WTC11 (cell line): ENCODE data around the gene RSPO1. TPM values are rescaled to one million over a fixed set of nuclear protein-coding genes. Genes with fewer than 3 reads are reported as not detected.

ENCODE experiments used
- ATAC-seq: fragments of 200-7000 bp; cut with Tn5 transposase; 2 replicates; pipeline ENCODE4 v1.10.0; 2021; ENCODE audit warnings: mild to moderate bottlenecking, moderate library complexity
- CTCF ChIA-PET: fragments of 300-600 bp; sonication (Branson Sonifier 250); formaldehyde crosslinking; loops from one replicate; lab custom pipeline; 2021; ENCODE audit warnings: antibody characterized with exemption; lab: Charles Lee
- POLR2A ChIA-PET: fragments of 350-600 bp; sonication (Branson Sonifier 250); formaldehyde crosslinking; loops from one replicate; lab custom pipeline; 2021; ENCODE audit warnings: antibody characterized with exemption; lab: Charles Lee
- DNase-seq: peaks from one replicate; pipeline ENCODE4 v3.0.0; 2021; ENCODE audit warnings: low spot score
- H3K27ac Mint-ChIP-seq: 2 replicates; pipeline ENCODE4 v1.8.0; 2021; ENCODE audit warnings: mixed read lengths
- H3K27me3 Mint-ChIP-seq: 2 replicates; pipeline ENCODE4 v1.8.0; 2021; ENCODE audit warnings: low read depth, mild to moderate bottlenecking, moderate library complexity, mixed read lengths
- H3K36me3 Mint-ChIP-seq: 2 replicates; pipeline ENCODE4 v1.8.0; 2021; ENCODE audit warnings: mixed read lengths
- H3K4me1 Mint-ChIP-seq: 2 replicates; pipeline ENCODE4 v1.8.0; 2022; ENCODE audit warnings: mixed read lengths
- H3K4me3 Mint-ChIP-seq: 2 replicates; pipeline ENCODE4 v1.8.0; 2021; ENCODE audit warnings: mild to moderate bottlenecking, moderate library complexity, mixed read lengths
- H3K9me3 Mint-ChIP-seq: 2 replicates; pipeline ENCODE4 v1.8.0; 2021; ENCODE audit warnings: mixed read lengths
- CREB1 ChIP-seq: sonication (generic); formaldehyde crosslinking; IDR thresholded peaks from 2 replicates; pipeline ENCODE4 v1.8.0; 2023; ENCODE audit warnings: mild to moderate bottlenecking, missing genetic modification reagents
- IRF2 ChIP-seq: sonication (generic); formaldehyde crosslinking; IDR thresholded peaks from 2 replicates; pipeline ENCODE4 v1.8.0; 2022; ENCODE audit warnings: low read depth, missing genetic modification reagents, borderline replicate concordance
- MYBL2 ChIP-seq: sonication (generic); formaldehyde crosslinking; IDR thresholded peaks from 2 replicates; pipeline ENCODE4 v1.8.1; 2023; ENCODE audit warnings: mild to moderate bottlenecking, moderate library complexity, missing genetic modification reagents
- NFE2L1 ChIP-seq: sonication (generic); formaldehyde crosslinking; IDR thresholded peaks from 2 replicates; pipeline ENCODE4 v1.8.1; 2023; ENCODE audit warnings: missing genetic modification reagents
- NR3C1 ChIP-seq: sonication (generic); formaldehyde crosslinking; conservative IDR thresholded peaks from 2 replicates; pipeline ENCODE4 v1.8.1; 2023; ENCODE audit warnings: low read depth, mild to moderate bottlenecking, missing genetic modification reagents
- TCF7 ChIP-seq: sonication (generic); formaldehyde crosslinking; IDR thresholded peaks from 2 replicates; pipeline ENCODE4 v1.8.0; 2022; ENCODE audit warnings: mild to moderate bottlenecking, low read depth, missing genetic modification reagents, moderate library complexity
- ZNF232 ChIP-seq: sonication (generic); formaldehyde crosslinking; IDR thresholded peaks from 2 replicates; pipeline ENCODE4 v1.8.0; 2022; ENCODE audit warnings: mild to moderate bottlenecking, missing genetic modification reagents
- ZNF317 ChIP-seq: sonication (generic); formaldehyde crosslinking; IDR thresholded peaks from 2 replicates; pipeline ENCODE4 v1.8.1; 2023; ENCODE audit warnings: low read depth, mild to moderate bottlenecking, moderate library complexity, missing genetic modification reagents, borderline replicate concordance
- ZNF416 ChIP-seq: fragments of 250-450 bp; sonication (Bioruptor Pico); IDR thresholded peaks from 2 replicates; pipeline ENCODE4 v1.9.0; 2021; ENCODE audit warnings: mild to moderate bottlenecking, inconsistent platforms
- ZNF423 ChIP-seq: fragments of 250-450 bp; sonication (Bioruptor Pico); IDR thresholded peaks from 2 replicates; pipeline ENCODE4 v2.1.2; 2022; ENCODE audit warnings: mild to moderate bottlenecking, moderate library complexity
- total RNA-seq: library from RNA; stranded (reverse); gene quantifications from 3 replicates; pipeline ENCODE4 v1.2.3, GENCODE V29; 2021
- TF ChIP-seq, protein P1 (sequence below): sonication (generic); formaldehyde crosslinking; IDR thresholded peaks from 2 replicates; pipeline ENCODE4 v1.8.1; 2022; ENCODE audit warnings: mild to moderate bottlenecking, missing genetic modification reagents, moderate library complexity, borderline replicate concordance
- TF ChIP-seq, protein P2 (sequence below): fragments of 250-450 bp; sonication (Bioruptor Pico); conservative IDR thresholded peaks from 2 replicates; pipeline ENCODE4 v1.9.0; 2021; ENCODE audit warnings: mild to moderate bottlenecking
- TF ChIP-seq, protein P3 (sequence below): fragments of 250-450 bp; sonication (Bioruptor Pico); IDR thresholded peaks from 2 replicates; pipeline ENCODE4 v1.9.0; 2021; ENCODE audit warnings: mild to moderate bottlenecking, borderline replicate concordance
- TF ChIP-seq, protein P4 (sequence below): fragments of 250-450 bp; sonication (Bioruptor Pico); IDR thresholded peaks from 2 replicates; pipeline ENCODE4 v1.9.0; 2021; ENCODE audit warnings: mild to moderate bottlenecking
- TF ChIP-seq, protein P5 (sequence below): fragments of 250-450 bp; sonication (Bioruptor Pico); IDR thresholded peaks from 2 replicates; pipeline ENCODE4 v1.8.0; 2021; ENCODE audit warnings: mild to moderate bottlenecking
- TF ChIP-seq, protein P6 (sequence below): sonication (generic); formaldehyde crosslinking; IDR thresholded peaks from 2 replicates; pipeline ENCODE4 v1.8.0; 2023; ENCODE audit warnings: mild to moderate bottlenecking, missing genetic modification reagents
- TF ChIP-seq, protein P7 (sequence below): fragments of 200-600 bp; IDR thresholded peaks from 2 replicates; pipeline ENCODE4 v1.8.0; 2022; ENCODE audit warnings: antibody characterized with exemption

Gene RSPO1
- total RNA-seq, 1 experiment from 2014 or later = 0.13 TPM

DNA sequence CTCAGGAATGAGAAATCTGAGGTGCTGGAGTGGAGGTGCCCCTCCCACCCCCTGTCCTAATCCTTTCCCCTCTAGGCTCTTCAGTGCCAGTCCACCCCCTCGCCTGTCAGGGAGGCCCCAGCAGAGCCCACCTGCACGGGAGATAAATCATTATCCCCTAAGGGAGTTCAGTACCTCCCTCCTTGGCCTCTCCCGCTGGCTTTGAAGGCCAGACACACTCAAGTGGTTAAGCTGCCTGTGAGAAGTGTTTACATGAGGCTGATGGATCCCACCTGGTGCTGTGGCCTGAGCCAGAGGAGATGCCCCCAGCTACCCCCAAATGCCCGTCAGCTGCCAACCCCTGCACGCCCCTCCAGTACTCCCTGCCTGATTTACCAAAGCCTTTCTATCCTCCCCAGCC, 3.7 kb downstream of the RSPO1 start (continued):
- TF ChIP-seq, protein P1, sequence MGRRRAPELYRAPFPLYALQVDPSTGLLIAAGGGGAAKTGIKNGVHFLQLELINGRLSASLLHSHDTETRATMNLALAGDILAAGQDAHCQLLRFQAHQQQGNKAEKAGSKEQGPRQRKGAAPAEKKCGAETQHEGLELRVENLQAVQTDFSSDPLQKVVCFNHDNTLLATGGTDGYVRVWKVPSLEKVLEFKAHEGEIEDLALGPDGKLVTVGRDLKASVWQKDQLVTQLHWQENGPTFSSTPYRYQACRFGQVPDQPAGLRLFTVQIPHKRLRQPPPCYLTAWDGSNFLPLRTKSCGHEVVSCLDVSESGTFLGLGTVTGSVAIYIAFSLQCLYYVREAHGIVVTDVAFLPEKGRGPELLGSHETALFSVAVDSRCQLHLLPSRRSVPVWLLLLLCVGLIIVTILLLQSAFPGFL = no peak
- TF ChIP-seq TCF7 = no peak
- TF ChIP-seq, protein P2, sequence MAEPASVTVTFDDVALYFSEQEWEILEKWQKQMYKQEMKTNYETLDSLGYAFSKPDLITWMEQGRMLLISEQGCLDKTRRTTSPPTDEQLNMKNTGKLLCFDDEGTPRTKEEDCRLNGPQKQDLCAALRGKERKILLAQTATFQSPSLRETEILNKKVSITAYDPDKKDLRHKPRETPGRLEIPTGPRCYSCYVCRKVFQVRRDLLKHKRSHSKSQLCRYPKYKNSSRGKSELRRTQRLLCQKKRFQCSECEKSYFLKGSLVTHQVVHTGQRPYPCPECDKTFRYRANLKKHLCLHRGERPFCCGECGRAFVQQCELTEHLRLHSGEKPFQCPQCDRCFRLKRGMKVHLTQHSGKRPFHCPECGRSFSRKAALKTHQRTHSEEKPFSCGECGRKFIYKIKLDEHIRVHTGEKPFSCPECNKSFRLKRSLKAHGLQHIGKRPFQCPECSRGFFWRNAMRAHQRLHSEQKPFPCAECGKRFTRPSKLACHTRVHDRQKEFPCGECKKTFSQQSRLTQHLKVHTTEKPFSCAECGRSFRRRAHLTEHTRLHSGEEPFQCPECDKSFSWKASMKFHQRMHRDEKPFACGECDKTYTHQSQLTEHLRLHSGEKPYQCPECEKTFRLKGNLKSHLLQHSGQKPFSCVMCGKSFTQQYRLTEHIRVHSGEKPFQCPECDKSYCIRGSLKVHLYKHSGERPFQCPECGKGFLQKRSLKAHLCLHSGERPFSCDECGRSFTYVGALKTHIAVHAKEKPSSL (CRISPR knock-in tag) = no peak
- TF ChIP-seq, all 79 proteins: peak for 0

DNA sequence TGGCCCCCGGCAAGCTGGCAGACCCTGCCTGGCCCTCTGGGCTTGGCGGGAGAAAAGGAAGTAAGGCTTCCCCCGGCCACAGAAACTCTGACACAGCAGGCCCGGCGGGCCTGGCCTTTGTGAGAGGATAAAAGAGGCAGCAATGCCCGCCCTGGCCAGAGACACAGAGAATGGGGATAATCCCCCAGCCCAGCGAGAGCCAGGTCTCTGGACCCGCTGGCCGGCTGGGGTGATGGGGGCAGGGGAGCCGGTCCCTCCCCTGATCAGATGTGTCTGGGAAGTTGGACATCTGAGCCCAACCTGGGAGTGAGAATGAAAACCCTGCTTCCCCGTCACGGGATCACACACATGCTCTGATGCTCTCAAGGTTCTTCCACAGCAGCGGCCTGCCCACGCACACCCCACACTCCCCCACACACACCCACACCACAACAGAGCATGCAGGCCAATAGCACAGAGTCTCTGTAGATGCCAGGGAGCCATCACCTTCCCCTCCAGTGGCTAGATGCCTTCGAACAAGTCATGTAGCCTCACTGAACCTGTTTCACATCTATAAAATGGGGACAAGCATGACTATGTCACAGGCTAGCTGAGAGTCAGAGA, 4.2 kb downstream of the RSPO1 start:
- ChIA-PET CTCF (interaction anchor here (1.9 kb wide), 1 partner anchor 27 kb away, joined by 15 read pairs; no protein-coding TSS in a partner anchor), POLR2A (no interaction called here)
- Mint-ChIP-seq H3K4me3 (no peak overlapping the region), H3K27ac (no peak overlapping the region), H3K9me3 (no peaks in the 10 kb centered on the region), H3K27me3 (no peaks in the 10 kb centered on the region; the same call in none of the 2 replicates), H3K4me1 (peaks cover 11% of the 10 kb centered on the region), H3K36me3 (no peaks in the 10 kb centered on the region)
- DNase-seq (no peak), ATAC-seq (no peak)
- TF ChIP-seq ZNF416 (CRISPR knock-in tag) = no peak
- TF ChIP-seq ZNF423 (CRISPR knock-in tag) = no peak
- no peak for TF ChIP-seq NR3C1 (CRISPR knock-in tag)
- no peak for TF ChIP-seq MYBL2
- TF ChIP-seq, protein P3, sequence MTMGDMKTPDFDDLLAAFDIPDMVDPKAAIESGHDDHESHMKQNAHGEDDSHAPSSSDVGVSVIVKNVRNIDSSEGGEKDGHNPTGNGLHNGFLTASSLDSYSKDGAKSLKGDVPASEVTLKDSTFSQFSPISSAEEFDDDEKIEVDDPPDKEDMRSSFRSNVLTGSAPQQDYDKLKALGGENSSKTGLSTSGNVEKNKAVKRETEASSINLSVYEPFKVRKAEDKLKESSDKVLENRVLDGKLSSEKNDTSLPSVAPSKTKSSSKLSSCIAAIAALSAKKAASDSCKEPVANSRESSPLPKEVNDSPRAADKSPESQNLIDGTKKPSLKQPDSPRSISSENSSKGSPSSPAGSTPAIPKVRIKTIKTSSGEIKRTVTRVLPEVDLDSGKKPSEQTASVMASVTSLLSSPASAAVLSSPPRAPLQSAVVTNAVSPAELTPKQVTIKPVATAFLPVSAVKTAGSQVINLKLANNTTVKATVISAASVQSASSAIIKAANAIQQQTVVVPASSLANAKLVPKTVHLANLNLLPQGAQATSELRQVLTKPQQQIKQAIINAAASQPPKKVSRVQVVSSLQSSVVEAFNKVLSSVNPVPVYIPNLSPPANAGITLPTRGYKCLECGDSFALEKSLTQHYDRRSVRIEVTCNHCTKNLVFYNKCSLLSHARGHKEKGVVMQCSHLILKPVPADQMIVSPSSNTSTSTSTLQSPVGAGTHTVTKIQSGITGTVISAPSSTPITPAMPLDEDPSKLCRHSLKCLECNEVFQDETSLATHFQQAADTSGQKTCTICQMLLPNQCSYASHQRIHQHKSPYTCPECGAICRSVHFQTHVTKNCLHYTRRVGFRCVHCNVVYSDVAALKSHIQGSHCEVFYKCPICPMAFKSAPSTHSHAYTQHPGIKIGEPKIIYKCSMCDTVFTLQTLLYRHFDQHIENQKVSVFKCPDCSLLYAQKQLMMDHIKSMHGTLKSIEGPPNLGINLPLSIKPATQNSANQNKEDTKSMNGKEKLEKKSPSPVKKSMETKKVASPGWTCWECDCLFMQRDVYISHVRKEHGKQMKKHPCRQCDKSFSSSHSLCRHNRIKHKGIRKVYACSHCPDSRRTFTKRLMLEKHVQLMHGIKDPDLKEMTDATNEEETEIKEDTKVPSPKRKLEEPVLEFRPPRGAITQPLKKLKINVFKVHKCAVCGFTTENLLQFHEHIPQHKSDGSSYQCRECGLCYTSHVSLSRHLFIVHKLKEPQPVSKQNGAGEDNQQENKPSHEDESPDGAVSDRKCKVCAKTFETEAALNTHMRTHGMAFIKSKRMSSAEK (CRISPR knock-in tag) = no peak
- TF ChIP-seq, protein P4, sequence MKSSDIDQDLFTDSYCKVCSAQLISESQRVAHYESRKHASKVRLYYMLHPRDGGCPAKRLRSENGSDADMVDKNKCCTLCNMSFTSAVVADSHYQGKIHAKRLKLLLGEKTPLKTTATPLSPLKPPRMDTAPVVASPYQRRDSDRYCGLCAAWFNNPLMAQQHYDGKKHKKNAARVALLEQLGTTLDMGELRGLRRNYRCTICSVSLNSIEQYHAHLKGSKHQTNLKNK = no peak
- no peak for TF ChIP-seq NFE2L1
- TF ChIP-seq, protein P5, sequence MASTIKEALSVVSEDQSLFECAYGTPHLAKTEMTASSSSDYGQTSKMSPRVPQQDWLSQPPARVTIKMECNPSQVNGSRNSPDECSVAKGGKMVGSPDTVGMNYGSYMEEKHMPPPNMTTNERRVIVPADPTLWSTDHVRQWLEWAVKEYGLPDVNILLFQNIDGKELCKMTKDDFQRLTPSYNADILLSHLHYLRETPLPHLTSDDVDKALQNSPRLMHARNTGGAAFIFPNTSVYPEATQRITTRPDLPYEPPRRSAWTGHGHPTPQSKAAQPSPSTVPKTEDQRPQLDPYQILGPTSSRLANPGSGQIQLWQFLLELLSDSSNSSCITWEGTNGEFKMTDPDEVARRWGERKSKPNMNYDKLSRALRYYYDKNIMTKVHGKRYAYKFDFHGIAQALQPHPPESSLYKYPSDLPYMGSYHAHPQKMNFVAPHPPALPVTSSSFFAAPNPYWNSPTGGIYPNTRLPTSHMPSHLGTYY (CRISPR knock-in tag) = no peak
- TF ChIP-seq, protein P6, sequence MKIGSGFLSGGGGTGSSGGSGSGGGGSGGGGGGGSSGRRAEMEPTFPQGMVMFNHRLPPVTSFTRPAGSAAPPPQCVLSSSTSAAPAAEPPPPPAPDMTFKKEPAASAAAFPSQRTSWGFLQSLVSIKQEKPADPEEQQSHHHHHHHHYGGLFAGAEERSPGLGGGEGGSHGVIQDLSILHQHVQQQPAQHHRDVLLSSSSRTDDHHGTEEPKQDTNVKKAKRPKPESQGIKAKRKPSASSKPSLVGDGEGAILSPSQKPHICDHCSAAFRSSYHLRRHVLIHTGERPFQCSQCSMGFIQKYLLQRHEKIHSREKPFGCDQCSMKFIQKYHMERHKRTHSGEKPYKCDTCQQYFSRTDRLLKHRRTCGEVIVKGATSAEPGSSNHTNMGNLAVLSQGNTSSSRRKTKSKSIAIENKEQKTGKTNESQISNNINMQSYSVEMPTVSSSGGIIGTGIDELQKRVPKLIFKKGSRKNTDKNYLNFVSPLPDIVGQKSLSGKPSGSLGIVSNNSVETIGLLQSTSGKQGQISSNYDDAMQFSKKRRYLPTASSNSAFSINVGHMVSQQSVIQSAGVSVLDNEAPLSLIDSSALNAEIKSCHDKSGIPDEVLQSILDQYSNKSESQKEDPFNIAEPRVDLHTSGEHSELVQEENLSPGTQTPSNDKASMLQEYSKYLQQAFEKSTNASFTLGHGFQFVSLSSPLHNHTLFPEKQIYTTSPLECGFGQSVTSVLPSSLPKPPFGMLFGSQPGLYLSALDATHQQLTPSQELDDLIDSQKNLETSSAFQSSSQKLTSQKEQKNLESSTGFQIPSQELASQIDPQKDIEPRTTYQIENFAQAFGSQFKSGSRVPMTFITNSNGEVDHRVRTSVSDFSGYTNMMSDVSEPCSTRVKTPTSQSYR (CRISPR knock-in tag) = no peak
- no peak for TF ChIP-seq CREB1 (CRISPR knock-in tag)
- TF ChIP-seq ZNF317 (CRISPR knock-in tag) = no peak
- no peak for TF ChIP-seq IRF2 (CRISPR knock-in tag)
- TF ChIP-seq, protein P7, sequence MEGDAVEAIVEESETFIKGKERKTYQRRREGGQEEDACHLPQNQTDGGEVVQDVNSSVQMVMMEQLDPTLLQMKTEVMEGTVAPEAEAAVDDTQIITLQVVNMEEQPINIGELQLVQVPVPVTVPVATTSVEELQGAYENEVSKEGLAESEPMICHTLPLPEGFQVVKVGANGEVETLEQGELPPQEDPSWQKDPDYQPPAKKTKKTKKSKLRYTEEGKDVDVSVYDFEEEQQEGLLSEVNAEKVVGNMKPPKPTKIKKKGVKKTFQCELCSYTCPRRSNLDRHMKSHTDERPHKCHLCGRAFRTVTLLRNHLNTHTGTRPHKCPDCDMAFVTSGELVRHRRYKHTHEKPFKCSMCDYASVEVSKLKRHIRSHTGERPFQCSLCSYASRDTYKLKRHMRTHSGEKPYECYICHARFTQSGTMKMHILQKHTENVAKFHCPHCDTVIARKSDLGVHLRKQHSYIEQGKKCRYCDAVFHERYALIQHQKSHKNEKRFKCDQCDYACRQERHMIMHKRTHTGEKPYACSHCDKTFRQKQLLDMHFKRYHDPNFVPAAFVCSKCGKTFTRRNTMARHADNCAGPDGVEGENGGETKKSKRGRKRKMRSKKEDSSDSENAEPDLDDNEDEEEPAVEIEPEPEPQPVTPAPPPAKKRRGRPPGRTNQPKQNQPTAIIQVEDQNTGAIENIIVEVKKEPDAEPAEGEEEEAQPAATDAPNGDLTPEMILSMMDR = no peak
- TF ChIP-seq ZNF232 (CRISPR knock-in tag) = no peak
